B cell (primary cell): Measurements from ENCODE around the gene SNRPD2. TPM values are rescaled to one million over a fixed set of nuclear protein-coding genes. Genes with fewer than 3 reads are reported as not detected.

Experiments used
- ATAC-seq: fragments of 200-7000 bp; cut with Tn5 transposase; one replicate; pipeline ENCODE4 v1.10.0; 2021; ENCODE audit warnings: low read depth, mild to moderate bottlenecking, moderate number of reproducible peaks, moderate library complexity
- CTCF ChIA-PET: fragments of 350-600 bp; sonication (Branson Sonifier 250); formaldehyde crosslinking; loops from one replicate; lab custom pipeline; 2021; ENCODE audit warnings: antibody characterized with exemption, inconsistent platforms; lab: Charles Lee
- POLR2A ChIA-PET: fragments of 350-600 bp; sonication (Branson Sonifier 250); formaldehyde crosslinking; loops from one replicate; lab custom pipeline; 2021; ENCODE audit warnings: antibody characterized with exemption; lab: Charles Lee
- DNase-seq: peaks from one replicate; pipeline ENCODE4 v3.0.0; 2013
- H2AFZ ChIP-seq: 2 replicates; pipeline ENCODE4 v1.6.1; 2012; ENCODE audit warnings: mild to moderate bottlenecking, low read depth, low read length; ENCODE audit not compliant: insufficient read depth, poor library complexity, severe bottlenecking
- H3K27ac ChIP-seq, 2 donors: 1 replicate in 1 of 2; 2 replicates in 1 of 2; pipeline ENCODE4 v1.5.1; 2012 to 2013; ENCODE audit warnings: low read length in 2 of 2, mild to moderate bottlenecking in 2 of 2, moderate library complexity in 1 of 2
- H3K27me3 ChIP-seq, 4 experiments: fragments of 200-600 bp in 1 of 4; sonication (generic) in 1 of 4; replicated peaks in 1 of 4; 1 replicate in 2 of 4; 2 replicates in 2 of 4; pipeline versions ENCODE4 v1.6.1 to v1.7.0; 2013 to 2016; ENCODE audit warnings: low read length in 3 of 4, mild to moderate bottlenecking in 2 of 4, mixed read lengths in 1 of 4, moderate library complexity in 1 of 4; ENCODE audit not compliant: insufficient read depth in 4 of 4, control insufficient read depth in 3 of 4; ENCODE audit errors: control extremely low read depth in 1 of 4
- H3K36me3 ChIP-seq, 2 experiments: replicated peaks in 1 of 2; 1 replicate in 1 of 2; 2 replicates in 1 of 2; pipeline versions ENCODE4 v1.6.1 to v1.7.1; 2013; ENCODE audit warnings: low read length in 1 of 2; ENCODE audit not compliant: insufficient read depth in 2 of 2, control insufficient read depth in 1 of 2; ENCODE audit errors: control extremely low read depth in 1 of 2, extremely low read depth in 1 of 2
- H3K4me1 ChIP-seq, 2 donors: fragments of 200-600 bp in 1 of 2; sonication (generic) in 1 of 2; 1 replicate in 1 of 2; 2 replicates in 1 of 2; pipeline versions ENCODE4 v1.5.1 to v1.6.1; 2013 to 2017; ENCODE audit warnings: low read length in 2 of 2; ENCODE audit not compliant: control insufficient read depth in 2 of 2, insufficient read depth in 2 of 2
- H3K4me2 ChIP-seq: replicated peaks from 2 replicates; pipeline ENCODE3; 2012; ENCODE audit warnings: mild to moderate bottlenecking, low read depth, low read length; ENCODE audit not compliant: poor library complexity, severe bottlenecking
- H3K4me3 ChIP-seq, 5 experiments: fragments of 200-600 bp in 1 of 5; sonication (generic) in 1 of 5; 1 replicate in 3 of 5; 2 replicates in 2 of 5; pipeline versions ENCODE4 v1.5.1 to v1.7.0; 2011 to 2016; ENCODE audit warnings: low read length in 4 of 5, mild to moderate bottlenecking in 4 of 5, low read depth in 2 of 5, control low read depth in 1 of 5, moderate library complexity in 1 of 5; ENCODE audit not compliant: insufficient read depth in 1 of 5; ENCODE audit errors: control extremely low read depth in 1 of 5, extremely low read depth in 1 of 5
- H3K79me2 ChIP-seq: fragments of 200-600 bp; sonication (generic); one replicate; pipeline ENCODE4 v1.6.0; 2016; ENCODE audit warnings: low read length; ENCODE audit not compliant: control insufficient read depth, insufficient read depth
- H3K9ac ChIP-seq: fragments of 200-600 bp; sonication (generic); 2 replicates; pipeline ENCODE4 v1.6.1; 2017; ENCODE audit warnings: mild to moderate bottlenecking, low read length, moderate library complexity
- H3K9me3 ChIP-seq, 3 donors: one replicate each; pipeline versions ENCODE4 v1.6.1 to v1.7.1; 2013; ENCODE audit warnings: low read length in 2 of 3; ENCODE audit not compliant: control insufficient read depth in 2 of 3, insufficient read depth in 1 of 3; ENCODE audit errors: control extremely low read depth in 1 of 3
- H4K20me1 ChIP-seq: 2 replicates; pipeline ENCODE4 v1.6.0; 2012; ENCODE audit warnings: mild to moderate bottlenecking, low read length; ENCODE audit not compliant: insufficient read depth, control insufficient read depth, poor library complexity, severe bottlenecking
- H3K27ac Mint-ChIP-seq: one replicate; pipeline ENCODE4 v1.8.0; 2021; ENCODE audit warnings: mixed read lengths
- H3K27me3 Mint-ChIP-seq: one replicate; pipeline ENCODE4 v1.8.0; 2021; ENCODE audit warnings: mixed read lengths
- H3K4me1 Mint-ChIP-seq: one replicate; pipeline ENCODE4 v1.8.0; 2021; ENCODE audit warnings: mixed read lengths
- H3K4me3 Mint-ChIP-seq: one replicate; pipeline ENCODE4 v1.8.0; 2021; ENCODE audit warnings: mixed read lengths
- H3K9me3 Mint-ChIP-seq: one replicate; pipeline ENCODE4 v1.8.0; 2022; ENCODE audit warnings: mixed read lengths; ENCODE audit not compliant: insufficient read depth
- CTCF ChIP-seq: fragments of 200-600 bp; IDR thresholded peaks from one replicate; pipeline ENCODE4 v1.8.0; 2022; ENCODE audit warnings: antibody characterized with exemption, mild to moderate bottlenecking
- EZH2 ChIP-seq: IDR thresholded peaks from 2 replicates; pipeline ENCODE4 v1.6.1; 2012; ENCODE audit warnings: borderline replicate concordance, low read depth, mild to moderate bottlenecking, moderate library complexity, low read length; ENCODE audit not compliant: insufficient read depth, poor library complexity, severe bottlenecking
- WGBS: methylation state at CpG from one replicate; pipeline ENCODE4 v1.1.5; 2013; ENCODE audit warnings: missing lambda C conversion rate; ENCODE audit not compliant: insufficient coverage; 5-methylcytosine and 5-hydroxymethylcytosine counted together
- intact Hi-C: fragments of 100-400 bp; cut with micrococcal nuclease; formaldehyde crosslinking; loops from one replicate; pipeline ENCODE4 v1.10.0; 2022
- polyA plus RNA-seq: library from polyadenylated mRNA; depleted of rRNA; stranded (reverse); fragments of >200 nt; gene quantifications from 2 replicates; pipeline ENCODE4 v1.2.3, GENCODE V29; 2012
- total RNA-seq, 2 donors: library from RNA; stranded (reverse); fragments of 120-200 nt in 1 of 2; gene quantifications; 1 replicate in 1 of 2; 2 replicates in 1 of 2; pipeline versions ENCODE4 v1.2.3 to v1.2.4, GENCODE V29; 2013 to 2022

SNRPD2 gene
- total and polyA plus RNA-seq, 2 donors (not counting 1 experiment from before 2014, with no cell fraction given): 241 to 368 TPM

- 16% methylated on average over 10 of the region's 15 CpGs for WGBS
- no peak for ATAC-seq
Measured at GRCh38 chr19:45667620-45668341, 24.0 kb downstream of the SNRPD2 start, which contains the start of gene GIPR. Gene GIPR (plus strand): TSS chr19:45668221. CDS start chr19:45669521, 1,300 bp downstream.

More at GRCh38 chr19:45667620-45668341, 24.0 kb downstream of the SNRPD2 start, which contains the start of gene GIPR:
- H3K4me2 ChIP-seq: peak within 1 kb of the TSS; percentile 89
- H3K9me3 Mint-ChIP-seq: no peaks in the 10 kb centered on the region
- no peaks in the 10 kb centered on the region for H4K20me1 ChIP-seq
- H3K4me3 ChIP-seq: peak within 1 kb of the TSS; percentile 27 to 50 (median 38)
- peaks cover 0 to 23% (median 3%) of the 10 kb centered on the region in 3 donors for H3K9me3 ChIP-seq
- peaks cover 34 to 38% of the 10 kb centered on the region in 2 donors for H3K4me1 ChIP-seq
- no peak within 1 kb of the TSS for H3K27ac ChIP-seq
- TF ChIP-seq CTCF (no peak), EZH2 (no peak)
- ChIA-PET CTCF (interaction anchor here (1.4 to 3.0 kb wide), 2 partner anchors 13 to 26 kb away, joined by 5 to 11 read pairs; no protein-coding TSS in a partner anchor), POLR2A (interaction anchor here (0.6 kb wide), 2 partner anchors 18 to 40 kb away, joined by 3 to 8 read pairs; no protein-coding TSS in a partner anchor)
- H3K27me3 ChIP-seq: peaks cover 0 to 61% (median 25%) of the 10 kb centered on the region in 4 experiments
- peaks cover 36% of the 10 kb centered on the region for H3K27me3 Mint-ChIP-seq
- peak within 1 kb of the TSS; percentile 65 for H3K27ac Mint-ChIP-seq
- intact Hi-C loops: loop anchor here (1.0 kb wide), 1 partner anchor 14 kb away; no protein-coding TSS in a partner anchor
- H3K9ac ChIP-seq: peak within 1 kb of the TSS; percentile 71
- H2AFZ ChIP-seq: peak within 1 kb of the TSS; percentile 72
- peak; percentile 46 for DNase-seq
- H3K4me1 Mint-ChIP-seq: peaks cover 33% of the 10 kb centered on the region
- H3K79me2 ChIP-seq: no peaks in the 10 kb centered on the region
- peak within 1 kb of the TSS; percentile 85 for H3K4me3 Mint-ChIP-seq
- H3K36me3 ChIP-seq: no peaks in the 10 kb centered on the region
